Right atrium auricular region (tissue), 2 donors: ENCODE data around the gene BRD4. TPM values are rescaled to one million over a fixed set of nuclear protein-coding genes. Genes with fewer than 3 reads are reported as not detected.
A peak's percentile ranks its signal among the peaks of the same experiment; 100 is the strongest.
"Not testable (repeated sequence)": the region's sequence is repeated elsewhere in the genome, so short reads cannot be mapped to it uniquely, and the experiment has no call there.

Experiments used
- DNase-seq: peaks from one replicate; pipeline ENCODE4 v3.0.0-alpha.2; 2019; ENCODE audit warnings: low spot score
- H3K27ac ChIP-seq, 2 donors: fragments of 200-600 bp; sonication (generic); 1 replicate in 1 of 2; 2 replicates in 1 of 2; pipeline ENCODE4 v1.5.1; 2016 to 2019
- H3K27me3 ChIP-seq, 2 donors: fragments of 200-600 bp; sonication (generic); one replicate each; pipeline versions ENCODE4 v1.5.1 to v1.6.0; 2017 to 2019
- H3K36me3 ChIP-seq: fragments of 200-600 bp; sonication (generic); one replicate; pipeline ENCODE4 v1.5.1; 2016
- H3K4me1 ChIP-seq, 2 donors: fragments of 200-600 bp; sonication (generic); one replicate each; pipeline versions ENCODE4 v1.5.1 to v1.6.0; 2017 to 2019
- H3K4me3 ChIP-seq, 2 donors: fragments of 200-600 bp; sonication (generic); 1 replicate in 1 of 2; 2 replicates in 1 of 2; pipeline ENCODE4 v1.5.1; 2017 to 2019; ENCODE audit warnings: mild to moderate bottlenecking in 1 of 2, moderate library complexity in 1 of 2
- H3K9me3 ChIP-seq, 2 donors: fragments of 200-600 bp; sonication (generic); one replicate each; pipeline ENCODE4 v1.5.1; 2019
- CTCF ChIP-seq, 2 donors: fragments of 200-600 bp; sonication (generic); IDR thresholded peaks; one replicate each; pipeline ENCODE4 v1.5.1; 2019; ENCODE audit warnings: antibody characterized with exemption in 2 of 2
- total RNA-seq, 2 donors: library from RNA; depleted of rRNA; stranded (reverse); fragments of >200 nt; gene quantifications; one replicate each; pipeline ENCODE4 v1.1.0, GENCODE V29; 2016

The BRD4 gene
- total RNA-seq, 2 donors from 2014 or later = 23.6 to 41.0 TPM

- Histone ChIP-seq H3K36me3 (peaks cover 82% of the 10 kb centered on the region), H3K9me3 (no peaks in the 10 kb centered on the region), H3K27me3 (no peaks in the 10 kb centered on the region), H3K27ac (peak overlapping the region; percentile 63 to 68), H3K4me1 (peaks cover 0 to 30% of the 10 kb centered on the region in 2 donors), H3K4me3 (no peak overlapping the region)
- DNase-seq = no peak
- no peak for TF ChIP-seq CTCF (IDR thresholded peaks at IDR 0.05)
Observed at GRCh38 chr19:15368051-15368632, 35.8 kb upstream of the BRD4 start.

- no peak for DNase-seq
- peaks cover 75% of the 10 kb centered on the region for H3K36me3 ChIP-seq
- no peaks in the 10 kb centered on the region for H3K9me3 ChIP-seq
- peaks cover 0 to 26% of the 10 kb centered on the region in 2 donors for H3K4me1 ChIP-seq
- H3K27me3 ChIP-seq = no peaks in the 10 kb centered on the region
- no peak for TF ChIP-seq CTCF (IDR thresholded peaks at IDR 0.05)
- no peak overlapping the region for H3K4me3 ChIP-seq
- peak overlapping the region; percentile 63 to 68 for H3K27ac ChIP-seq
Observed at GRCh38 chr19:15367439-15367838, 35.1 kb upstream of the BRD4 start.

GRCh38 chr19:15365264-15365663 lies 32.9 kb upstream of the BRD4 start:
- no peak for DNase-seq
- Histone ChIP-seq H3K27me3 (no peaks in the 10 kb centered on the region), H3K9me3 (no peaks in the 10 kb centered on the region), H3K36me3 (peaks cover 73% of the 10 kb centered on the region), H3K27ac (no peak overlapping the region), H3K4me1 (peaks cover 0 to 17% of the 10 kb centered on the region in 2 donors), H3K4me3 (no peak overlapping the region)
- TF ChIP-seq CTCF (IDR thresholded peaks at IDR 0.05) = no peak

GRCh38 chr19:15363791-15364190 lies 31.5 kb upstream of the BRD4 start:
- not testable (repeated sequence) for H3K27me3 ChIP-seq, H3K9me3 ChIP-seq, H3K27ac ChIP-seq, DNase-seq, H3K4me3 ChIP-seq
- peaks cover 0 to 17% of the 10 kb centered on the region in 2 donors for H3K4me1 ChIP-seq
- H3K36me3 ChIP-seq = peaks cover 67% of the 10 kb centered on the region

GRCh38 chr19:15363048-15363447 lies 30.7 kb upstream of the BRD4 start:
- not testable (repeated sequence) for H3K4me3 ChIP-seq, DNase-seq, H3K27ac ChIP-seq, H3K27me3 ChIP-seq, H3K9me3 ChIP-seq
- Histone ChIP-seq H3K4me1 (peaks cover 0 to 14% of the 10 kb centered on the region in 2 donors), H3K36me3 (peaks cover 67% of the 10 kb centered on the region)

GRCh38 chr19:15360015-15360414 lies 27.7 kb upstream of the BRD4 start:
- H3K27ac ChIP-seq, DNase-seq, H3K27me3 ChIP-seq, H3K9me3 ChIP-seq, H3K4me3 ChIP-seq, H3K4me1 ChIP-seq: not testable (repeated sequence)
- H3K36me3 ChIP-seq = peaks cover 72% of the 10 kb centered on the region

- H3K36me3 ChIP-seq = peaks cover 75% of the 10 kb centered on the region
Observed at GRCh38 chr19:15358918-15359317, 26.6 kb upstream of the BRD4 start.

More at GRCh38 chr19:15358918-15359317, 26.6 kb upstream of the BRD4 start:
- DNase-seq = no peak
- Histone ChIP-seq H3K27me3 (no peaks in the 10 kb centered on the region), H3K9me3 (no peaks in the 10 kb centered on the region), H3K4me1 (no peaks in the 10 kb centered on the region), H3K27ac (no peak overlapping the region), H3K4me3 (no peak overlapping the region)
- TF ChIP-seq CTCF (IDR thresholded peaks at IDR 0.05) = no peak
